SK-N-SH treated with all-trans-retinoic acid at 6 μM for 48 hours (cell line): ENCODE results near the gene SERTAD1.

Experiments
- ARNTL ChIP-seq: fragments of 450-650 bp; formaldehyde crosslinking; IDR thresholded peaks from 2 replicates; pipeline ENCODE4 v1.5.0; 2020; ENCODE audit warnings: low read depth, mild to moderate bottlenecking, moderate library complexity, borderline replicate concordance
- CSDC2 ChIP-seq: fragments of 250-450 bp; sonication (Bioruptor Pico); IDR thresholded peaks from 2 replicates; pipeline ENCODE4 v1.5.0; 2020; ENCODE audit warnings: mild to moderate bottlenecking, moderate library complexity
- ESRRG ChIP-seq: fragments of 250-450 bp; sonication (Bioruptor Pico); IDR thresholded peaks from 2 replicates; pipeline ENCODE4 v1.6.1; 2021; ENCODE audit warnings: mild to moderate bottlenecking
- GLIS3 ChIP-seq: fragments of 250-450 bp; sonication (Bioruptor Pico); IDR thresholded peaks from 2 replicates; pipeline ENCODE4 v1.5.0; 2020; ENCODE audit warnings: mild to moderate bottlenecking, moderate library complexity
- ISL1 ChIP-seq: fragments of 250-450 bp; sonication (Bioruptor Pico); IDR thresholded peaks from 2 replicates; pipeline ENCODE4 v2.1.2; 2022; ENCODE audit warnings: mild to moderate bottlenecking, moderate library complexity
- PPARA ChIP-seq: fragments of 250-450 bp; sonication (Bioruptor Pico); IDR thresholded peaks from 2 replicates; pipeline ENCODE4 v1.5.0; 2020; ENCODE audit warnings: mild to moderate bottlenecking, borderline replicate concordance
- RARB ChIP-seq: fragments of 250-450 bp; sonication (Bioruptor Pico); IDR thresholded peaks from 2 replicates; pipeline ENCODE4 v1.8.0; 2021; ENCODE audit warnings: mild to moderate bottlenecking, moderate library complexity
- TCF4 ChIP-seq: fragments of 250-450 bp; sonication (Bioruptor Pico); IDR thresholded peaks from 2 replicates; pipeline ENCODE4 v1.8.0; 2021; ENCODE audit warnings: mild to moderate bottlenecking, moderate library complexity, borderline replicate concordance
- ZFP30 ChIP-seq: fragments of 450-650 bp; formaldehyde crosslinking; IDR thresholded peaks from 2 replicates; pipeline ENCODE4 v1.5.0; 2022; ENCODE audit warnings: mild to moderate bottlenecking, moderate library complexity
- ZNF70 ChIP-seq: fragments of 450-650 bp; formaldehyde crosslinking; IDR thresholded peaks from 2 replicates; pipeline ENCODE4 v1.5.0; 2020; ENCODE audit warnings: mild to moderate bottlenecking, moderate library complexity
- ZNF8 ChIP-seq: fragments of 450-650 bp; formaldehyde crosslinking; IDR thresholded peaks from 2 replicates; pipeline ENCODE4 v1.5.0; 2020; ENCODE audit warnings: mild to moderate bottlenecking, moderate library complexity
- TF ChIP-seq, protein P1 (sequence below): fragments of 250-450 bp; sonication (Bioruptor Pico); IDR thresholded peaks from 2 replicates; pipeline ENCODE4 v1.5.1; 2020; ENCODE audit warnings: low read depth, mild to moderate bottlenecking, moderate library complexity
- TF ChIP-seq, protein P2 (sequence below): fragments of 250-450 bp; sonication (Bioruptor Pico); IDR thresholded peaks from 2 replicates; pipeline ENCODE4 v1.8.0; 2020; ENCODE audit warnings: mild to moderate bottlenecking, moderate library complexity, borderline replicate concordance

DNA sequence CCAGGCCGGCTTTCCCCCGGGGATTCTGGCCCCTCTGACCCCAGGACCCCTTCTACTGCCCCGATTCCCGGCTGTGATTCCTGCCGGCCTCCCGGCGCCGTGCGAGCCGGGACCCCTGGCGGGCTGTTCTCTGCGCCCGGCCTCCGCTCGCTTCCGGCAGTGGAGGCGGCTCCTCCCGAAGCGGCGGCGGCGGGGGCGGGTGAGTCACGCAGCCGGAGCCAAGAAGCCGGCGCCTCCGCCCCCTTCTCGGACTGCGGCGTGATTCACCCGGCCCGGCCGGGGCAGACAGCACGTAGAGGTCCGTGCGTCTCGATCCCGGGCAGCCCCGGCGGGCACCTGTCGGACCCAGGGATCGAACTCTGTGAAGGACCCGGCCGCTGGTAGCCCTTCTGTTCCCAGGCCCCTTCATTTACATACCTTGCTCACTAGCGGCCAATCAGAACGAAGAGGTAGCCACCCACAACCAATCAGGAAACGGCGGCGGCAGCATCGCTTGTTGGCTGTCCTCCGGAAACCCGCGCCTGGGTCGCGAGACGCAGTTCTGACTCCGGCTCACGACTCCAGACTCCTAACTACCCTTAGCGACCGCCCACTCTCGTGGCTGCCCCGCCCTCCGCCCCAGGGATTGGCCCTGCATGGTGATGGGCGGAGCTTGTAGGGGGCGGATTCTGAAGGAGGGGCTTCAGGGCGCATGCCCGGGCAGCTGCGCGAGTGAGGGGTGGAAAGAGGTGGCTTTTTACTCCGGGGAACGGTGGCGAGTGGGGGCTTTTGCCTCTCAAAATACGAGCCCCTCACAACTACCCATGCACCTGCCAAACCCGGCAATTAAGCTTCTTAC lies at the start of gene SERTAD1:
- TF ChIP-seq, protein P1, sequence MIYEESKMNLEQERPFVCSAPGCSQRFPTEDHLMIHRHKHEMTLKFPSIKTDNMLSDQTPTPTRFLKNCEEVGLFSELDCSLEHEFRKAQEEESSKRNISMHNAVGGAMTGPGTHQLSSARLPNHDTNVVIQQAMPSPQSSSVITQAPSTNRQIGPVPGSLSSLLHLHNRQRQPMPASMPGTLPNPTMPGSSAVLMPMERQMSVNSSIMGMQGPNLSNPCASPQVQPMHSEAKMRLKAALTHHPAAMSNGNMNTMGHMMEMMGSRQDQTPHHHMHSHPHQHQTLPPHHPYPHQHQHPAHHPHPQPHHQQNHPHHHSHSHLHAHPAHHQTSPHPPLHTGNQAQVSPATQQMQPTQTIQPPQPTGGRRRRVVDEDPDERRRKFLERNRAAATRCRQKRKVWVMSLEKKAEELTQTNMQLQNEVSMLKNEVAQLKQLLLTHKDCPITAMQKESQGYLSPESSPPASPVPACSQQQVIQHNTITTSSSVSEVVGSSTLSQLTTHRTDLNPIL: no peak
- TF ChIP-seq PPARA (CRISPR knock-in tag) (no peak), ZNF70 (CRISPR knock-in tag) (no peak), TCF4 (CRISPR knock-in tag) (no peak), ZNF8 (CRISPR knock-in tag) (no peak), ARNTL (CRISPR knock-in tag) (no peak), CSDC2 (CRISPR knock-in tag) (no peak), ISL1 (CRISPR knock-in tag) (no peak), ZFP30 (CRISPR knock-in tag) (no peak), GLIS3 (CRISPR knock-in tag) (no peak), ESRRG (CRISPR knock-in tag) (no peak), RARB (no peak)
- TF ChIP-seq, protein P2, sequence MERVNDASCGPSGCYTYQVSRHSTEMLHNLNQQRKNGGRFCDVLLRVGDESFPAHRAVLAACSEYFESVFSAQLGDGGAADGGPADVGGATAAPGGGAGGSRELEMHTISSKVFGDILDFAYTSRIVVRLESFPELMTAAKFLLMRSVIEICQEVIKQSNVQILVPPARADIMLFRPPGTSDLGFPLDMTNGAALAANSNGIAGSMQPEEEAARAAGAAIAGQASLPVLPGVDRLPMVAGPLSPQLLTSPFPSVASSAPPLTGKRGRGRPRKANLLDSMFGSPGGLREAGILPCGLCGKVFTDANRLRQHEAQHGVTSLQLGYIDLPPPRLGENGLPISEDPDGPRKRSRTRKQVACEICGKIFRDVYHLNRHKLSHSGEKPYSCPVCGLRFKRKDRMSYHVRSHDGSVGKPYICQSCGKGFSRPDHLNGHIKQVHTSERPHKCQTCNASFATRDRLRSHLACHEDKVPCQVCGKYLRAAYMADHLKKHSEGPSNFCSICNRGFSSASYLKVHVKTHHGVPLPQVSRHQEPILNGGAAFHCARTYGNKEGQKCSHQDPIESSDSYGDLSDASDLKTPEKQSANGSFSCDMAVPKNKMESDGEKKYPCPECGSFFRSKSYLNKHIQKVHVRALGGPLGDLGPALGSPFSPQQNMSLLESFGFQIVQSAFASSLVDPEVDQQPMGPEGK (CRISPR knock-in tag): no peak
